Naive thymus-derived CD8-positive, alpha-beta T cell (primary cell): Measurements from ENCODE around the gene CNTNAP2. TPM values are rescaled to one million over a fixed set of nuclear protein-coding genes. Genes with fewer than 3 reads are reported as not detected.

Experiments used
- ATAC-seq, 2 donors: fragments of 150-1000 bp; cut with Tn5 transposase in 1 of 2; sonication (Bioruptor Pico), chemical (Tn5 transposase) in 1 of 2; 1 replicate in 1 of 2; 2 replicates in 1 of 2; pipeline ENCODE4 v1.10.0; 2021; ENCODE audit warnings: mild to moderate bottlenecking in 2 of 2, moderate library complexity in 2 of 2
- POLR2A ChIA-PET: fragments of 350-600 bp; sonication (Branson Sonifier 250); formaldehyde crosslinking; loops from one replicate; lab custom pipeline; 2021; ENCODE audit warnings: antibody characterized with exemption; lab: Charles Lee
- DNase-seq, 10 donors: peaks; one replicate each; pipeline versions ENCODE4 v3.0.0 to v3.0.0-alpha.2; 2020 to 2022
- H3K27ac Mint-ChIP-seq, 10 donors: one replicate each; pipeline ENCODE4 v1.8.0; 2020 to 2022; ENCODE audit warnings: mild to moderate bottlenecking in 10 of 10, mixed read lengths in 10 of 10, moderate library complexity in 4 of 10, inconsistent platforms in 1 of 10
- H3K27me3 Mint-ChIP-seq, 5 donors: one replicate each; pipeline ENCODE4 v1.8.0; 2021 to 2022; ENCODE audit warnings: mixed read lengths in 5 of 5
- H3K36me3 Mint-ChIP-seq, 3 donors: one replicate each; pipeline ENCODE4 v1.8.0; 2020 to 2022; ENCODE audit warnings: mixed read lengths in 3 of 3, mild to moderate bottlenecking in 2 of 3, inconsistent platforms in 1 of 3
- H3K4me1 Mint-ChIP-seq, 4 donors: one replicate each; pipeline ENCODE4 v1.8.0; 2021 to 2022; ENCODE audit warnings: mixed read lengths in 4 of 4
- H3K4me3 Mint-ChIP-seq, 10 donors: one replicate each; pipeline ENCODE4 v1.8.0; 2020 to 2022; ENCODE audit warnings: mild to moderate bottlenecking in 10 of 10, mixed read lengths in 10 of 10, moderate library complexity in 6 of 10, inconsistent platforms in 1 of 10
- H3K9me3 Mint-ChIP-seq, 9 donors: one replicate each; pipeline ENCODE4 v1.8.0; 2020 to 2022; ENCODE audit warnings: mixed read lengths in 9 of 9, mild to moderate bottlenecking in 3 of 9, inconsistent platforms in 1 of 9, moderate library complexity in 1 of 9
- polyA plus RNA-seq, 3 donors: library from polyadenylated mRNA; unstranded; fragments of 300-500 nt; fragmentation: Illumina TruSeq; gene quantifications; one replicate each; pipeline ENCODE4 v1.2.3, GENCODE V29; 2021
- total RNA-seq, 8 experiments: library from RNA in 2 of 8; stranded (reverse) in 2 of 8; gene quantifications; one replicate each; pipeline ENCODE4 v1.2.3 and lab custom pipeline; 2021 to 2026

CNTNAP2 gene
- total RNA-seq, result 1 to 10 TPM; 1.2 to 1.5 TPM
- under 1 TPM in 2 of 3 donors, not detected in 1; 0.12 to 0.27 TPM for polyA plus RNA-seq
- total RNA-seq (lab: John Stamatoyannopoulos, UW), result 0 to 0.09 (median 0.07) reads per million in 6 experiments

- POLR2A ChIA-PET, result no interaction called here
- Mint-ChIP-seq H3K9me3 (peaks cover 0 to 6% (median 0%) of the 10 kb centered on the region in 9 donors), H3K36me3 (peaks cover 0 to 12% (median 0%) of the 10 kb centered on the region in 3 donors), H3K27me3 (peaks cover 22 to 40% (median 25%) of the 10 kb centered on the region in 5 donors), H3K4me1 (peaks cover 5 to 18% (median 9%) of the 10 kb centered on the region in 4 donors), H3K27ac (peak within 1 kb of the TSS in 1 of 10 donors; percentile 18), H3K4me3 (peak within 1 kb of the TSS; percentile 24 to 79 (median 55))
- DNase-seq (no peak), ATAC-seq (no peak)
Observed at GRCh38 chr7:146116521-146117222, at the start of gene CNTNAP2. Gene CNTNAP2 (plus strand): TSS chr7:146116801. CDS start chr7:146116877, 76 bp downstream.

DNA sequence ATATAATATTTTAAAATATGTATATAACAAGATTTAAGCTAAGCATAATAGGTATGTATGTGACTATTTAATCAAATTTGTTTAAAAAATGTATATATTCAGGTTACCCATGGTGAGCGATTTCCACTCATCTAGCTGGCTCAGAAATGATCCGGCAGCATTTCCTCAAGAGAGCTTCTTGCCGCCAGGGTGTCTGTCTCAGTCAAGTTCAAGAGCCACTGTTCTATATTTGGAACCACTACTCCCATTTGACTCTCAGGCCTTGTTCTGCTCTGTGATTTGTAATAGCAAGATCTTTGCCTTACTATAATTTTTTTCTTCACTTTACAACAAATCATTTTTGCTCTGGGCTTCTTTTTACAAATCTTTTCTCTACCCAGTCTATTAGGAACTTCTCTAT, 48.7 kb upstream of the CNTNAP2 start:
- POLR2A ChIA-PET, result interaction anchor here (0.6 kb wide), 1 partner anchor 12 kb away, joined by 3 read pairs; no protein-coding TSS in a partner anchor
- H3K4me3 Mint-ChIP-seq, result no peak overlapping the region
- H3K27me3 Mint-ChIP-seq, result no peaks in the 10 kb centered on the region
- no peak overlapping the region for H3K27ac Mint-ChIP-seq
- H3K4me1 Mint-ChIP-seq, result no peaks in the 10 kb centered on the region
- DNase-seq (no peak), ATAC-seq (no peak)
- peaks cover 0 to 7% (median 0%) of the 10 kb centered on the region in 9 donors for H3K9me3 Mint-ChIP-seq
- no peaks in the 10 kb centered on the region for H3K36me3 Mint-ChIP-seq

GRCh38 chr7:146074195-146074765, 42.3 kb upstream of the CNTNAP2 start:
- Mint-ChIP-seq H3K4me1 (no peaks in the 10 kb centered on the region), H3K36me3 (no peaks in the 10 kb centered on the region), H3K27me3 (no peaks in the 10 kb centered on the region), H3K9me3 (peaks cover 0 to 1% (median 0%) of the 10 kb centered on the region in 9 donors), H3K27ac (no peak overlapping the region), H3K4me3 (no peak overlapping the region)
- DNase-seq, result no peak
- no peak for ATAC-seq
- POLR2A ChIA-PET, result no interaction called here

DNA sequence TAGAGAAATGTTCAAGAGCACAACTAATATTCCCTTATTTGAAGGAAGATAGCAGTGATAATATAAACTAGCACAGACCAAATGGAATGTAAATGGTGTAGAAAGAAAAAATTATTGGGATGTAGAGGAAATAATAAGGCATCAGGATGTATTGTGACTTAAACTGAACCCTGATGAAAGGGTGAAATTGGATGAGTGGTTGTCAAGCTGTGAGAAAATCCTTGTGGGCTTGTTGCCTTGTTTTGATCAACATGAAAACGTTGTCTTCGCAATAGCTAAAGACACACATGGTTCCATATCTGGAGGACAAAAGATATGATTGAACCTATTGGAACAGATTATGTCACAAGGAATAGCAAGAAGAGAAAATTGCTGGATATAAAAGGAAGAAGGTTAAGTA, 40.3 kb upstream of the CNTNAP2 start:
- H3K27ac Mint-ChIP-seq, result no peak overlapping the region
- DNase-seq, result no peak
- H3K36me3 Mint-ChIP-seq, result no peaks in the 10 kb centered on the region
- POLR2A ChIA-PET, result no interaction called here
- H3K27me3 Mint-ChIP-seq, result no peaks in the 10 kb centered on the region
- H3K4me1 Mint-ChIP-seq, result no peaks in the 10 kb centered on the region
- peaks cover 0 to 1% (median 0%) of the 10 kb centered on the region in 9 donors for H3K9me3 Mint-ChIP-seq
- no peak for ATAC-seq
- H3K4me3 Mint-ChIP-seq, result no peak overlapping the region

DNA sequence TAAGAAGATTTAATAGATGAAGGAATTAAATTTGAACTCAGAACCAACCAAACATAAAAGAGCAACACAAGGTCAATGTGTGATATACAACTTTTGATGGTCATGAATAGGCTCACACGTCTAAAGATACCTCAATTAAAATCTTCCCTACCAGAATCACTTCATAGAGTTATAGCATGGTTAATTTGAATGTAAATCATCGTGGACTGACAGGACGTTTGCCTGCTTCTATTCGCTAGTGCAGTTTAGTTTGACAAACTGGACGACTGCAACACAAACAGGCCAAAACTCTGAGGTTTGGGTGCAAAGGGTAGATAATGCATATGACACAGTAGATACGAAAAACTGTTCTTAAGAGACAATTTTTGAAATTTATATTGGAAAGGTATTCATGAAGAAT, 32.5 kb upstream of the CNTNAP2 start:
- H3K27ac Mint-ChIP-seq, result no peak overlapping the region
- peaks cover 0 to 2% (median 0%) of the 10 kb centered on the region in 5 donors for H3K27me3 Mint-ChIP-seq
- H3K9me3 Mint-ChIP-seq, result peaks cover 0 to 2% (median 0%) of the 10 kb centered on the region in 9 donors
- H3K36me3 Mint-ChIP-seq, result no peaks in the 10 kb centered on the region
- ATAC-seq (no peak), DNase-seq (no peak)
- H3K4me3 Mint-ChIP-seq, result no peak overlapping the region
- POLR2A ChIA-PET, result no interaction called here
- H3K4me1 Mint-ChIP-seq, result no peaks in the 10 kb centered on the region

GRCh38 chr7:146090023-146090645, 26.5 kb upstream of the CNTNAP2 start:
- DNase-seq (peak in 2 of 10 donors; percentile 14 to 21), ATAC-seq (peak; percentile 39 to 40)
- Mint-ChIP-seq H3K4me1 (no peaks in the 10 kb centered on the region), H3K27ac (no peak overlapping the region), H3K27me3 (no peaks in the 10 kb centered on the region), H3K9me3 (no peaks in the 10 kb centered on the region), H3K4me3 (no peak overlapping the region), H3K36me3 (no peaks in the 10 kb centered on the region)
- POLR2A ChIA-PET, result no interaction called here

GRCh38 chr7:146094356-146094755, 22.2 kb upstream of the CNTNAP2 start:
- Mint-ChIP-seq H3K9me3 (no peaks in the 10 kb centered on the region), H3K27me3 (peaks cover 0 to 2% (median 0%) of the 10 kb centered on the region in 5 donors), H3K27ac (no peak overlapping the region), H3K4me1 (no peaks in the 10 kb centered on the region), H3K36me3 (no peaks in the 10 kb centered on the region), H3K4me3 (no peak overlapping the region)
- DNase-seq (no peak), ATAC-seq (no peak)
- POLR2A ChIA-PET, result no interaction called here

GRCh38 chr7:146096994-146097393, 19.6 kb upstream of the CNTNAP2 start:
- DNase-seq (no peak), ATAC-seq (no peak)
- Mint-ChIP-seq H3K9me3 (no peaks in the 10 kb centered on the region), H3K27me3 (peaks cover 0 to 2% (median 0%) of the 10 kb centered on the region in 5 donors), H3K27ac (no peak overlapping the region), H3K4me3 (no peak overlapping the region), H3K4me1 (no peaks in the 10 kb centered on the region), H3K36me3 (no peaks in the 10 kb centered on the region)
- POLR2A ChIA-PET, result no interaction called here

DNA sequence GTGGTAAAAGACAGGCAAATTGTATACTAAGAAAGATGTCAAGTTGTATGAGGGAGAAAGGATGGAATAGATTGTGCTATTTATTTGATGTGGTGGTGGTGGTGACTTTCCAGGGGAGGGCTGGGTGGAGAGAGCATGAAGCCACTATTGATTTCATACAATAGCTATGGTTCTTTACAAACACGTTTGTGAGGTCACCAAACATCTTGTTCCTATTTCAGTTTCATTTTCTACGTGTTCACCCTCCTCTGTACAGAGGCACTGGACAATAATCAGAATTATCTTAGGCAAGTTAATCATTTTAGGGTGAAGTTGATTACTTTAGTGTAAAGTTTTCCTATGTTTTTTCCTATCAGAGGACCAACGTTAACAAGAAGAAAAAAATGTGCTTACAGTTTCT, 10.3 kb upstream of the CNTNAP2 start:
- Mint-ChIP-seq H3K27ac (no peak overlapping the region), H3K9me3 (peaks cover 0 to 7% (median 0%) of the 10 kb centered on the region in 9 donors), H3K4me3 (no peak overlapping the region), H3K27me3 (no peaks in the 10 kb centered on the region), H3K4me1 (no peaks in the 10 kb centered on the region), H3K36me3 (no peaks in the 10 kb centered on the region)
- POLR2A ChIA-PET, result no interaction called here
- DNase-seq (no peak), ATAC-seq (no peak)

DNA sequence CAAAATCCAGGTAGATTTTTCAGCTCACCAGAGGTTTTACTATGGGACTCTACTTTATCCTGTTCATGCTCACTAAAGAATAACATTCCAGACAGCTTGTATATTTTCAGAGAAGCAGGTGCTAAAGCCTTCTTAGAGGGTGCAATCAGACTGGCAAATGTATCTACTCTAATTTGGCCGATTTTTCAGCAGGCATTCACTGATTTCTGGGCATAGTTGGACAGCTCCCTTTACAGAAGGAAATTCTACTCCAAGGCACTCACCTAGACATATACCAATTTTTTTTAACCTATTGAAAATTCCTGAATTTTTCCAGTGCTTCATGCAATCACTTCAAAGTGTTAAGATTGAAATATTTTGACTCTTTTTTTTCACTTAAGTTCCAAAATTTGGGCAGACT, 3.8 kb upstream of the CNTNAP2 start:
- no peak overlapping the region for H3K27ac Mint-ChIP-seq
- DNase-seq (no peak), ATAC-seq (no peak)
- POLR2A ChIA-PET, result no interaction called here
- H3K4me3 Mint-ChIP-seq, result no peak overlapping the region
- peaks cover 0 to 13% (median 0%) of the 10 kb centered on the region in 9 donors for H3K9me3 Mint-ChIP-seq
- H3K4me1 Mint-ChIP-seq, result peaks cover 5 to 16% (median 9%) of the 10 kb centered on the region in 4 donors
- H3K27me3 Mint-ChIP-seq, result peaks cover 21 to 36% (median 23%) of the 10 kb centered on the region in 5 donors
- H3K36me3 Mint-ChIP-seq, result peaks cover 0 to 12% (median 0%) of the 10 kb centered on the region in 3 donors

DNA sequence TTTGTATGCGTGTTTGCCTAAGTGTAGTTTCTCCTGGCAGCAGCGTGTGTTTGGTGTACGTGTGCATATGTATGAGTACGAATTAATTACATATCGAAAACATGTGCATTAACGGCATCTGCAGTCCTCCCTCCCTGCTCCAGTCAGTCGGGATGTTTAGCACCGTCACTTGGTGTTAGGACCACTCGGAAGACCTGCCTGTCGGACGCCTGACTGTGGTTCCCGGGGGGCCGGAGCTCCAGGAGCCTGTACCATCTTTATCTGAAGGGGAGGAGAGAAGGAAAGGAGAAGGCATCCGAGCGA, 1.1 kb upstream of the CNTNAP2 start:
- peaks cover 22 to 40% (median 25%) of the 10 kb centered on the region in 5 donors for H3K27me3 Mint-ChIP-seq
- H3K27ac Mint-ChIP-seq, result no peak overlapping the region
- H3K4me3 Mint-ChIP-seq, result peak overlapping the region in 9 of 10 donors; percentile 35 to 79 (median 54)
- POLR2A ChIA-PET, result no interaction called here
- peaks cover 0 to 12% (median 0%) of the 10 kb centered on the region in 3 donors for H3K36me3 Mint-ChIP-seq
- ATAC-seq, result no peak
- DNase-seq, result no peak
- H3K4me1 Mint-ChIP-seq, result peaks cover 5 to 18% (median 9%) of the 10 kb centered on the region in 4 donors
- H3K9me3 Mint-ChIP-seq, result peaks cover 0 to 6% (median 0%) of the 10 kb centered on the region in 9 donors

DNA sequence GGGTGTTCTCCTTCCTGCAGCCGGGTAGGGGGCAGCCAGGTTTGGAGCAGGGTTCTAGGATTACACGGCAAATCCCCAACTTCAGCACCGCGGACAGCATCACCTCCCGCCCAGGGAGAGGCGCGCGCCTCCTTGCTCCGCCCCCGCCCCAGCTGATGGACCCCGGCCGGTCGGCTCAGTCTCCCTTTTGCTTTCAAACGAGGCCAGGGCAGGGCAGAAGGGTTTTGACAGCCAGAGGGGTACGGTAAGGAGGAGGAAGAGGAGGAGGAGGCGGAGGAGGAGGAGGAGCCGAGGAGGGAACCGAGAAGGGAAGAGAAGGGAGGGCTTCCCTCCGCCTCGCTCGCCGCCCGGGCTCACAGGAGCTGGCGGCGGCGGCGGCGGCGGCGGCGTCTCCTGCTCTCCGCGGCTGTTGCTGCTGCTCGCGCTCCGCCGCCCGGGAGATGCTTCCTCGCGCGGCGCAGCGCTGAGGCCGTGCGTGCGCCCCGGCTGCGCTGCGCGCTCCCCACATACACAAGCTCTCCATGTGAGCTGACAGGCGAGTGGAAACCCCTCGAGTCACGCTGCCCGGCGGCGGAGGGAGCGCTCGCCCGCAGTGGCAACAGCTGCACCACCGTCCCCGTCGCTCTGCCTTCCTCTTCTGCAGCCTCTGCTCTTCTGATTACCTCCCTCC, 615 bp upstream of the CNTNAP2 start:
- peaks cover 0 to 12% (median 0%) of the 10 kb centered on the region in 3 donors for H3K36me3 Mint-ChIP-seq
- peaks cover 22 to 40% (median 25%) of the 10 kb centered on the region in 5 donors for H3K27me3 Mint-ChIP-seq
- H3K4me3 Mint-ChIP-seq, result peak overlapping the region; percentile 12 to 79 (median 54)
- ATAC-seq (no peak), DNase-seq (peak in 1 of 10 donors; percentile 3)
- H3K9me3 Mint-ChIP-seq, result peaks cover 0 to 6% (median 0%) of the 10 kb centered on the region in 9 donors
- POLR2A ChIA-PET, result no interaction called here
- no peak overlapping the region for H3K27ac Mint-ChIP-seq
- H3K4me1 Mint-ChIP-seq, result peaks cover 5 to 18% (median 9%) of the 10 kb centered on the region in 4 donors
